NCI-H82 treated with DMSO at 0.1 percent for 48 hours (cell line): ENCODE data around the gene TAS1R2.

ENCODE experiments used
- DNase-seq: peaks from one replicate; lab custom pipeline; 2025; ENCODE audit not compliant: unreplicated experiment; lab: John Stamatoyannopoulos, UW

Gene TAS1R2

DNA sequence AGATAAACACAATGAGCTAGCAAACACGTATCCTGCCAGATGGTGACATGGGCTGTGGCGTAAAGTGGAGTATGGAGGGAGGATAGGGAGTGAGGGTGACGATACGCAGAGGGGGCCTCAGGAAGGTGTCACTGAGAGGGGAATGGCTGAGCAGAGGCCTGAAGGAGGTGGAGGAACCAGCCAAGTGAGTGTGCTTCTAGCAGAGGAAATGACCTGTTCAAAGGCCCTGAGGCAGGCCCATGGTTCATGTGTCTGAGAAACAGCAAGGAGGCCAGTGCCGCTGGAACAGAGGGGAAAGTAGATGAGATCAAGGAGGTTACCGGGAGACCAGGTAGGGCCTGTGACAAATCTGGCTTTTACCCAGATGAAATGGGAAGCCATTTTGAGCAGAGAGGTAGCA lies 36.0 kb downstream of the TAS1R2 start:
- no peak for DNase-seq

DNA sequence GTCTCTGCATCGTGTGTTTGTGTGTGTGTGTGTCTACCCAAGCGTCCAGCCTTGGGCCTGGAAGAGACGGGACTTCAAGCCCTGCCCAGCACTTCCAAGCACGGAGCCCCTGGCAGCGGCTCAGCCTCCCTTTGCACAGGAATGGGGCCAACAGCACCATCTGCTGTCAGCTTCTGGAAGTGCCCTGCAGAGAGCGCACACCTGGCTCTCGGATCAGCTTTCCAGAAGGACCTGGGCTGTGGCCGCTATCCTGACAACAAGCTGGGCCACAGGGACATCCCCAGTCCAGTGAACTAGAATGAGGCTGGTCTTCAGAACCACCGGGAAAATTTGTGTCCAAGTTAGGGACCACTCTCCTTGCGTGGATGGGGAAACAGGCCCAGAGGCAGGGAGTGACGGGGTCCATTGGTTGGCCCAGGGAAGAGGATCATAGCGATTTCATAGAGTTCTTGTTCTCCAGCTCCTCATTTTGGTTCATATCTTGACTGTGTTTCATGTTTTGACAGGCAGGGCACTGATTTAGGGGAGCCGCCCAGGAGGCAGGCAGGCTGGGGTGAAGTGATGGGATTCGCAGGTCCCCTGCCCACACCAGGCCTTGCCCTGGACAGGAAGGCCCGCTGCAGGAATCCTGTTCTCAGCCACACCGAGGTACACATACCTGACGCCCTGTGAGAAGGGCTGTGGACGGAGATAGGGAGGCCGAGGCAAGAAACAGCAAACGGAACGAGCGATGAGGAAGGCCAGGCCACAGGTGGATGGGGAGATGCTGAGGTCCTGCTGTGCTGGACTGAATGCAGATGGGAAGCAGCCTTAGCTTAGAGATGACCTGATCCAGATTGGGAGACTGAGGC lies 38.4 kb downstream of the TAS1R2 start:
- DNase-seq: peak; percentile 22

DNA sequence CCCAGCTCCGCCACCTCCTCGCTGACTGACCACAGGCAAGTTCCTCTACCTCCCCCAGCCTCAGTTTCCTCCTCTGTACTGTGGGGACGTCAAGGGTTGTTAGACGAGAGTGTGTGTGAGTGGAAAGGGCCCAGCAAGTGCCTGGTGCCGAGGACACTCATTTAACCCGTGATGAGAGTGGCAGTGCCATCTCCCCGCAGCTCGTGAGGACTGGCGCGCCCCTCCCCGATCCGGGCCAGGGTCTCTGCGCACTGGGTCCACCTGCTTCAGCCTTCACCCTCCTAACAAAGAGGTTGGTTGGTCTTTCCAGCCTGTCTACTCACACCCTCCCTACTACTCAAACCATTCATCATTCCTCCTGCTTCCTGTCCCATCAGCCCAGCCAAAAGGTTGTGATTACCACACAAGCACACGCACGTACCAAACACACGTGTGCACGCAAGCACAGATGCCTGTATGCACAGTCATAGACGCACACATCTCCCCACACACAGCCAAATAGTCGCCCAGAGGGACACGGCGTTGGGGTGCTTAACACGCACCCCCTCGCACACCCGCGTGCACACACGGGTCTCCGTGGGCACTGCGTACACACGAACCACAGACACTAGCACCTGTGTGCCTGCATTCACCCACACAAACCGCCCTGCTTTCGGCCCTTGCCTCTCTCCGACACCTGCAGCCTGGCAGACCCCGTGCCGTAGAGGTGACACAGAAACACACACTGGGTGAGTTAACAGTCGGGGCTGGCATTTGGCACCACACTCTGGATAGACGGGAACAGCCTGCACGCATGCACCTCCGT lies 39.3 kb downstream of the TAS1R2 start:
- no peak for DNase-seq

DNA sequence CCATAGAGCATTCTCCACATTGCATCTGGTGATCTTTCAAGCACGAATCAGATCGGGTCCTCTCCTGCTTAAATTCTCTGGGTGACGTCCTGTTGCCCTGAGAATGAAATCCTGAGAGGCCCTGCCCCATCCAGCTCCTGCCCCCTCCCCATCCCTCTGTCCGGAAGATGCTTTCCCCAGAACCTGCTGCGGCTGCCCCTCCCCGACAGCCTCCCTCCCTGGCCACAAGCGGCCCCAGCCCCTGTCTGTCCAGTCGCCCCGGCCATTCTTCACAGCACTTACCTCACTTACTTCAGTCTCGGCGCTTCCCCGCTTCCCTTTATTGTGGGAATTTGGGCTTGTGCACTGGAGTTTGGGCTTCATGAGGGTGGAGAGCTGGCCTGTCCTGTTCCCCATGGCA lies 40.3 kb downstream of the TAS1R2 start:
- DNase-seq: no peak

DNA sequence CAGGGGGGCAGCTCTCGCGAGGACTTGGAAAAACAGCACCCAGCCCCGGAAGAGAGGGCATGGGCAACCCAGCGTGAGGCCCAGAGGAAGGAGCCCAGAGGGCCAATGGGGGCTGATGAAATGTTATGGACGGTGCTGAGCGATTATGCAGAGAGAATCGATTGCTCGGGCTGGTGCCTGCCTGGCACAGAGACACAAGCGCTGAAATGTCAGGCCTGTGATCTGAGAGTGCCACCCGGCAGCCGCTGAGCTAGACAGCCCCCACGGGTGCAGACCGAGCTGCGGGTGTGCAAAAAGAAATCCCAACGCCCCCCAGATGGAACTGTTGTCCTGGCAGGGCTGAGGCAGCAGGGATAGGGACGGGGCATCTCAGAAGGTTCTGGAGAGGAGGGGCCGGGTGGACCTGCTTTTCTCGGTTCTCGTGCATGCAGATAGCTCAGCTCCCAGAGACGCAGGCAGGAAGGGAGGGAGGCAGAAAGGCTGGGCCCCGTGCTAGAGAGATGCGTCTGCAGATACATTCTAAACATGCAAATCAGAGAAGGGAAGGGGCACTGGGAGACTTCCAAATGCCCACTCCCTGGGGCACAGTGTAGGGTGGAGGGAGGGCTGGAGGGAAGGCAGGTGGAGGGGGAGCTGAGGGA lies 41.5 kb downstream of the TAS1R2 start:
- no peak for DNase-seq

DNA sequence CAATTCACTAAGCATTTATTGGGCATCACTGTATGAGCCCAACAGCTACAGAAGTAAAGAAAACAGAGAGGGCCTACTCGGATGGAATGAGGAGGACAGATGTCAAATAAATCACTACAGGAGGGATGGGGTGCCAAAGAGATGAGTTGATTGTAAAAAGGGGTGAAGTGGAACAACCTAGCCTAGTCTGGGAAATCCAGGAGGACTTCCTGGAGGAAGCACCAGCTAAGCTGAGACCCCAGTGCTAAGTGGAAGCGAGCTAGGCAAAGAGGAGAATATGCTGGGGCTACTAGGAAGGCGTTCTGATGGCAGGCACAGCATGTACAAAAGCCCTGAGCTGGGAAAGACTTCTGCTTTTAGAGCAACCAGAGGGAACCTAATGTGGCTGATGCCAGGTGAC lies 42.1 kb downstream of the TAS1R2 start:
- DNase-seq: no peak

DNA sequence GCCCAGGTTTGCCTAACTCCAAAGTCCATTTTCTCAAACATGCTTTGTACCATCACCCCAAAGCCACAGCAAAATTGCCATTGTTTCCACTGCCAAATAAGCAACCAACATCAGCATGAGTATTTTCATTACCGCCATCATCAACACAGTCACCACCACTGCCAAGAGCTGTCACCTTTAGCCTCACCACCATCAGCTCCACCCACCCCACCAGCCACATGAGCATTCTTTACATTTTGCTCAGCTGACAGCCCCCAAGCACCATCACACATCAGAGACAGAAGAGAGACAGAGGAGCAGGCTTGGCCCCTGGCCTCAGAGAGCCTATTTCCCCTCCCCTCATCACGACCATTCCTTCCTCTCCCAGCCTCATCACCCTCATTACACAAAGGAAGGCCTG lies 42.7 kb downstream of the TAS1R2 start:
- DNase-seq: no peak

DNA sequence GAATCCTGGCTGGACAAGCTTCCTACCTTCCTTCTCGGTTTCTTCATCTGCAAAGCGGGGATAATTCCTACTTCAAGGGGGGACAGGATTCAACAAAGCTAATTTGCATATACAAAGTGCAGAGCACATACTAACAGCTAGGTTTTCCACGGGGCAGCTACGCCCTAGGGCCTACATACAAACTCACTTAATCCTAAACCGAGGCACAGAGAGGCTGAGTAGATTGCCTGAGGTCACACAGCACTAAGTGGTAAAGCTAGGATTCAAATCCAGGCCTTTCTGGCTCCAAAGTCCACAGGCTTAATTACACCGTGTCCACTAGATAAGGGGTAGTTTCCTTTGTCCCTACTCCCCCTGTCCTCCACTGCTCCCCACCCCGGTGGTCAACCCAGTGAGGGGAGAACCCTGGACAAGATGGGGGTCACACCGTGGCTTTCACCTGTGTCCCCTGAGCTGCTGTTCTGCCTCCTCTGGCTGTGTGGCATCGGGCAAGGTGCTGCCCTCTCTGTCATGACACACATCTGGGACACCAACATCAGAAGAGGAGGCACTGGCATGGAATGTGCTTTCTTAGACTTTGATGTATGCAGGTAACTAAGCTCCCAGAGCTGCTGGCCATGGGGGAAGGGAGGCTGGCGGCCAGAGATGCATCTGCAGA lies 44.5 kb downstream of the TAS1R2 start:
- no peak for DNase-seq

DNA sequence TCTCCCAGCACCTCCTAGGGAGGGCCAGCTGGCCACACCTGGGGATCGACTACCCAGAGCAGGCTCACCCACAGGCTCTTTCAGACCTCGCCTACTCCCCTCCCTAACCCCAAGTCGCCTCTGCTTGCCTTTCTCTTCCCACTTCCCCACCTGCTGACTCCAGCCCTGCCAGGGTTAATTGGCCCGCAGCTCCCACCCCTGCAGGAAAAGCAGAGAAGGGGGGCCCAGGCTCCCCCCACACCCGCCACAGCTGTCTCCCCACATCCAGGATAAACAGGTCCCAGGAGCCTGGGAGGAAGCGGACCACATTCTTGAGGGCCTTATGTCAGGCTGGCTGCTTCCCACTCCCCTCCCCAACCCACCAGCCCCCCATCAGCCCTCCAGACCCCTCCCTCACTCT lies 45.0 kb downstream of the TAS1R2 start:
- no peak for DNase-seq

DNA sequence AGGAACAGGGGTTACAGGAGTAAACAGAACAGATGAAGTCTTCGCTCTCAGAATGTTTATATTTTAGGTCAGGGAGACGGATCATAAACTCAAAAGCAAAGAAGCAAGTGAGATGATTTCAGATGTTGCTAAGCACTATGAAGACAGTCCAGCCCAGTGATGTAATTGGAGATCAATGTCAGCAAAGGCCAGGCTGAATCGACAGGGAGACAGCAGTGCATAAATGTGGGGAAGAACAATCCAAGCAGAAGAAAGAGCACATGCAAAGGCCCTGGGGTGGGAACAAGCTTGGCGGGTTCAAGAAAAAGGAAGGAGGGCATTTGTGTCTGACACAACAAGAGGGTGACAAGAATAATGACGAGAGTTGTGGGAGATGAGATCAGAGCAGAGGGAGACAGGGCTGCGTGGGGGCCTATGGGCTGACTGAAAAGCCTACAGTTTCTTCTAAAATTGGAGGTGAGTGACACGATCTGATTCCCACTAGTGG lies 47.0 kb downstream of the TAS1R2 start:
- DNase-seq: no peak

DNA sequence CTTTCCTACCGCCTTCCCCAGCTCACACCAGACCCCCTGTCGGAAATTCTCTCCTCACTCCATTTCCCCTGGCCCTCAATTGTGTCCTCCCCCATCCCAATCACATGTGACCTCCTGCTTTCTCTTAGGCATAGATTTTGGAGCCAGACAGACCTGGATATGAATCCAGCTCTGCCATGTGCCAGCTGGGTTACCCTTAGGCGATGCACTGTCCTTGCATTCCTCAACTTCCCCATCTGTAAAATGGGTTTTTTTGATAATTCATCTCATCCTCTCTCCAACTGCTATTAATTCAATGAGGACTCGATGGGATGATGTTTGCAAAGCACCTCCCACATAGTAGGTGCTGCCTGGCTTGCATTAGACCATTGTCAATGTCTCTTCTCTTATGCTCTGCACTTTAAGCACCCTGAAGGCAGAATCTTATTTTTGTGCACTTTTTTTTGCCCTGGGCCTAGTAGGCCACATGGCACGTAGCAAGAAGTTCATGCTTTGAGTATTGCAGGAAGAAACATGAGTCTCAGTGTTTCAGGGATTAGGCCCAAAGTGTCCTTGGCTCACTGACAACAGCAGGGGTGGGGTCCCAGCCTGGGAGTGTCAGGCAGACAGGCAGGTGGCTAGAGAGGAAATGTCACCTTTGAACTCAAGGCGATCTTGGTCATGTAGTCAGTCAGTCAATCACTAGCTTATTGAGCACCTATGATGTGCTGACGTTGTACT lies 47.6 kb downstream of the TAS1R2 start:
- no peak for DNase-seq

DNA sequence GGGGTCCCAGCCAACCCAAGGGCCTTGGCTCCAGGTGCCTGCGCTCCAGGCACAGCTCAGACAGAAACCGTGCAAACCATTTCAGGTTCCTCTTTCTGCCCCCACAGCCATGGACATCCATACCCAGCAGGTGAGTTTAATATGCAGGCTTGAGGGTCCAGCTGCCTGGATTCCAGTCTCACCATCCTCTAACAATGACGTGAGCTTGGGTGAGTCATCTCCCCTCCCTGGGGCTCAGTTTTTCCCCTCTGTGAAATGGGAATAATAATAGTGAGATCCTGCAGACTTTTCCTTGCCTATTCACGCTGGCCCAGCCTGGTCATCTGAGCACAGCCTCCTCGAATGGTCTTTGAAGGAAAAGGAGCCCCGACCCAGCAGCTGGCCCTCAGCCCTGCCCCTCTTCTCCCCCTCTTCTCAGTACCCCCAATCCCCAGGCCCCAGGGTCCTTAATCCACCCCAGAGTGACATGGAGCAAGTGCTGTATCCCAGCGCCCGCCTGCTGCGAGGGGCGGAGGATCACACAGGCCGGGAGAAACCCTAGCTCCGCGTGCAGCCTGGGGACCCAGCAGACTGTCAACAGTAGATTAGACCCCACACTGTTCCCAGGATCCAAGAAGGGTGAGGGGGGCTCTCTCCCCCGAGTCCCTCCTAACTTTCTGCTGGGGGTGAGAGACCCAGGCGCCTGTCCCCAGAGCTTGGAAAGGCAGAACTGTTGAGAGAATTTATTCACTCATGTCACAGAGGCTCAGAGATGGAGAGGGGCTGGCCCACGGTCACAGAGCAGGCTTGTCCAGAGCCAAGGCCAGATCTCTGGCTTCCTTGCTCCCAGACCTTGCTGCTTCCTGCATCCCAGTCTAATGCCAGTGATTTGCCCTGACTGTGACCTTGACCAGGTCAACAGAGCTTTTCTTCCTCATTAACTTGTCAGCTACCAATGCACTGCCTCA lies 49.2 kb downstream of the TAS1R2 start:
- no peak for DNase-seq

DNA sequence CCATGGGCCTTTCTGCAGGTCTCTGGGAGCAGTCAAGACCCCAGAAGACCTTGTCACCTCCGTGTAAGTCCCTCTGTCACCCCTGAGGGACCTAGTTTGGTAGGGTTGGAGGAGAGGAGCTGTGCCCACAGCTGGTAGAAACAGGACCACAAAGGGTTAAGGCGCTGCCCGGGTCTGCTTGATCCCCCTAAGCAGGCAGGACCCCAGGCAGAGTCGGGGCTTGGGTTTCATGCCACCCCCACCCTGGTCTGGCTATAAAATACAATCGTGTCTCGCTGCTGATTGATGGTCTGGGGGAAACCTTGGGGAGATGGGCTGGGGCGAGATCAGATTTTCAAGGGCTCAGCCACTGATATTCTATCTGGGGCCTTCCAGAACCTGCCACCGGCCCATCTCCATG lies 50.9 kb downstream of the TAS1R2 start:
- no peak for DNase-seq

DNA sequence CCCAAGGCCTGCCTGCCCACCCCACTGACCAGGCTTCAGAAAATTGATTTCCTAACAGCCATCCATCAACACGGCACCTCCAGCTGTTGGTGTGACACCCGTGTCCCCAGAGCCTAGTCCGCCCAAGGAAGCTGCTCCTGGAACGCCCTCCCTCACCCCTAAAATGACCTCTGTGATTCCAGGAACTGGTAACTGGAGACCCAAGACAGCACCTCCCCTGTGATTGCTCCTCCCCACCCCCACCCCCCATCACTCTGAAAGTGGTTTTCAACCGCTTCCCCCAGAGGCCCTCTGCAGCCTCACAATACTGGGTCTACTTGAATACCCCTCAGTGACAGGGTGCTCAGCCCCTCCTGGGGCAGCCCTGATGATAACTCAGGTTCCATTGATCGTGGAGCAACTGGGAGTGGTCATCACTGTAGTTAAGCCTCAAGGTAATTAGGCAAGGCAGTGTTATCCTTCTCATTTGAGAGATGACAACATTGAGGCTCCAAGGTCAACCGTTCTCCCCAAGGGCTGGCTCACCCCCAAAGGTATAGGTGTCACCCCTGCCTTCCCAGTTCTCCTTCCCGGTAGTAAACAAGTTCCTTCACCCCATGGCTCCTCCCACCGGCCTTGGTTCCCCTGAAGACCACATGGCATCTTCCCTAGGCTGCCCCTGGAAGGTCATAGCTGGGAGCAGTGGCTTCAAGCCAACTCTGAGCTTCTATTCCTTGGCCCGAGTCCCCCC lies 52.0 kb downstream of the TAS1R2 start:
- DNase-seq: no peak

DNA sequence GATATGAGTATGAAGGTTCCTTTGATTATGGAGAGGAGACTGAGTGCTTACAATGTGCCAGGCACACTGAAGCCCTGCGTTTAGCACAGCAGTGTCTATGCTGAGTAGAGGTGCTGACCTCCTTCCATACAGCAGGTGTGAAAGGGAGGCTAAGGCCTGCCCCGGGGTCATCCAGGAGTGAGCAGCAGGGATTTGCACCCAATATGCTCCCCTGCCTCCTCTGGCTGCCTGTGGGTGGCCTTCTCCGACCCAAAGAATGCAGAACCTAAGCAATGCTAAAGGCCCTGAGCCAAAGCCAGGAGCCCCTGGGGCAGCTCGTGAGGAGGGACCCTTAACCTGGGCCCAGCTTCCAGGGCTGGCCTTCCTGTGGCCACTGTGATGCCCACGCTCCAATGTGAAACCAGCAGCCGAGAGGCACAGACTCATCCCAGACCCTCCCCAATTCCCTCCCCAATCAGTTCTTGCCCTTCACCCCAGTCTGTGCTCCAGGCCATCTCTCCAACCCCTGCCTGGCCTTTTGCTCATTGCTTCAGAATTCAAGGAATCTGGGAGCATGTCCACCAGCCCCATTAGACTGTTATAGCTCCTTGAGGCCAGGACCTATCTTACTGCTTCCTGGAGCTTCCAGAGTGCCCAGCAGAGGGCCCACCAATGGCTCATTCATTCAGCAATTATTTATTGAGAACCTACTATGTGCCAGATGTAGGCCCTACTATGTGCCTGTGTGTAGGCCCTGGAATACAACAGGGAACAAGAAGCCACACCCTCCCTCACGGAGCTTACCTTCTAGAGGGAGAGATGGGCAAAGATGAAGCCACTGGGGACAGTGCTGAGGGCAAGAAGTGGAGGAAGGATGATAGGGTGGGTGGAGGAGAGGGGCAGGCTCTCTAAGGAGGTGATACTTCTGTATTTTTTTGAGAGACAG lies 53.3 kb downstream of the TAS1R2 start:
- no peak for DNase-seq

DNA sequence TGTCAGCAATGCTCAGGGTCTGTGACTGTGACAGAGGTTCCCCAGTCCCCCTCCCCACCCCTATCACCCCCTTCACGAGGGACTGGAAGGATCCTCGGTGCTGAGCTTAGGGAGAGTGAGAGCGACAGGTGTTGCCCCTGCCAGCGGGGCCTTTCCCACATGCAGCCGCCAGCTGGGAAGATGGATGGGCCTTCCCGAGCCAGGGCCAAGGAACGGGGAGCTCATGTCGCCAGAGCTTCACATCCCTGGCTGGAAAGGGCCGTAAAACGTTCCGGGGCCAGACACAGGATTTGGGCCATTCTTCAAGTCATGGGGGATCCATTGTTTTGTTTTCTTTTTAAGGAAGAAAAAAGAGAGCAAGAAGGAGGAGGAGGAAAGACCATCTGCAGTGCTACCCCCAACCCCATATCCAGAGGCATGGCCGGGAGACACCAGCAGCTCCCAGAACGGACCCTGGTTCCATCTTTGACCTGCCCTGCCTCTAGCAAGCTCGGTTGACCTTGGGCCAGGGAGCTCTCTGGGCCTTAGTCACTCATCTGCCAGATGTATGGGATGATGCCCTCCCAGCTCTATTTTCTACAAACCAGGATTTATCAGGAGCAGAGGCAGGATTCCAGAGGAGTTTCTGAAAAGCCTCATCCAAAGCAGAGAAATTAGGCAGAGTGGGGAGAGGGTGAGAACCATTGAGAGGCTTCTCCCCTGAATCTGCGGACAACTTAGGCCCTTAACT lies 54.1 kb downstream of the TAS1R2 start:
- peak; percentile 13 for DNase-seq

DNA sequence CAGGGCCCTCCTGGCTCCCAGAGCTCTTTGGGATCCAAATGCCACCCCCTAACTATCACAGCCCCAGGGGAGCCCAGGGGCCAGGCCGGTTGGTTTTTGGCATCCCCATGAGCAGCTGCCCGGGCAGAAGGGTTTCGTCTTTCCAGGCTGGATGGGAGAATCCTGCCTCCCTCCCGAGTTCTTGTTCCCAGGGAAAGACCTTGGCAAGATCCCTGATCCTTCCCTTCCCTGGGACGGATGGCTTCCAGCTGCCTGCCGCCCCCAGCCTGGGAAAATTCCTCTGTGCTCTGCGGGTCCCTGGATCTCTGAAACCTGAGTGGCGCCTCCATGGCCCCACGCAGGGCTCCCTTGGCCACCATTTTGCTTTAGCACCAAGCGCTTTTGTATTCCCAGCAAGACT lies 55.6 kb downstream of the TAS1R2 start:
- no peak for DNase-seq
